CD4-positive, alpha-beta T cell treated with Interleukin-6 for 4 hours (primary cell): Measurements from ENCODE around the gene LRRC52.
"Not testable (repeated sequence)": the region's sequence is repeated elsewhere in the genome, so short reads cannot be mapped to it uniquely, and the experiment has no call there.

Experiments used
- DNase-seq: peaks from one replicate; pipeline ENCODE4 v3.0.0-alpha.2; 2020; ENCODE audit warnings: mixed read lengths

Gene LRRC52

DNA sequence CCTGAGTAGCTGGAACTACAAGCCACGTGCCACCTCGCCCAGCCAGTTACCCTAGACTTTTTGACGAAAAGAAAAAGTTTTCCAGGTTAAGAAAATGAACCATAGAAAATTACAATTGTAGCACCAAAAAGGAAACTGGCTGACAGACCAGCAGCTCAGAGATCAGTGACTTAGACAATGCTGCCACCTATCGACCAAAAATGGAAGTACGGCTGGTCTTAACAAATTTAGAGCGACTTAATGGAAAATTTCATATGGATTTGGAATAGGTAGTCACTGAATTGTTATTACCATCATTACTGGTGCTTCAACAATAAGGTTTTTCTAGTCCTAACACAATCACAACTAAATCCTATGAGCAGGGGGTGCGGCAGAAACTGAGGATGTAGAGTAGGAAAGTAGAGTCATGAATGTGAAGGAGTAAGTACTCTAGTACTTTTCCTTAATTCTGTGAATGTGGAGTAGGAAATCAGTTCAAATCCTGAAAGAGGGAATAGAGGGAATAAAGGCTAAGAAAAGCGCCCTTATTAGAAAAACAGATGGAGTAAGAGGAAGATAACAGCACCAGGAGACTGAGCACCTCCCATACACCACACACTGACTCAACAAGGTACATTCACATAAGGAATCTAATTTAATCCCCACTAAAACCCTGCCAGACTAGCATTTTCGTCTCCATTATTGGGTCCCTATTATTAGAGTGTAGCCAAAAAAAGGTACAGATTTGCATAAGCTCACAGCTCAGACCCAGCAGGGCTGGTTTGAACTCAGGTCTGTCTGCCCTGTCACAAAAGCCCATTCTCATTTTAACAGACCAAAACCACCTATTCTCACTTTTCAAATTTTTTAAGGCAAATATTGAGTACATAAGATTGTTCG, 49.4 kb downstream of the LRRC52 start:
- DNase-seq = peak; percentile 80

- DNase-seq = no peak
Measured at GRCh38 chr1:165595246-165595938, 51.6 kb downstream of the LRRC52 start.

DNA sequence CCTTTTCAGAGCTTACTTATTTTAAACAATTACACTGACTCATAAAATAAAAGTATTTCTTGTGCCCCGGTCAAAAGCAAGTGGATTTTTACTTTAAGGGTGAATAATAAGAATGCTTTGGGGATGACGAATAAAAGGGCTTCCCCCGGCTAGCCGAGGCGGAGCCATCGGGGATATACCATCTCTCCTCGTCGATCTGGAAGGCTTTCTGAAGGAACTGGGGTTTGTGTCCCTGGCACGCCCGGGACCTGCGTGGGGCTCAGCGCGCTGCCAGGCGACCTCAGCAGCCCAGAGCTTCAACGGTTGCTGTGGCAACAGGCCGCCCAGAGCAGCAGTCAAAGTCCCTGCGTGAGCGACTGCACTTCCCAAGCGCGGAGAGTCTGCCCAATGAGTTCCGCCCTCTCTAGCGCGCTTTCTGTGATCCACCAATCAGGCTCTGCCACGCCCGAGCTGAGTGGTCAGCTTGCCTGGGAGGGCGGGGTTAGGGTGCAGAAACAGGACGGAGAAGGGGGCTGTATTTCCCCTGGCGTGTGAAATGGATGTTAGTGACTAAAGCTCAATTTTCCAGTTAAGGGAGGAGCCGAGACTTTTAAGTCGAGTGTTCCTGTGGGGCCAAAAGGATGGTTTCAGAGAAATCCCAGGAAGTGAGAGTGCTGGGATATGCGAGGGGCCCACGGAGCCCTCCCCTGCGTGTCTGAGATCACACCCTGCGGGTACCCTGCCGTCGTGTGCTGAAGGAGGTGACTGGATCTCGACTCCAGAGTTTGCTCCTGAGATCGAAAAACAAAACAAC, 54.3 kb downstream of the LRRC52 start:
- DNase-seq = peak; percentile 92

GRCh38 chr1:165598676-165599059, 54.9 kb downstream of the LRRC52 start:
- DNase-seq = no peak

DNA sequence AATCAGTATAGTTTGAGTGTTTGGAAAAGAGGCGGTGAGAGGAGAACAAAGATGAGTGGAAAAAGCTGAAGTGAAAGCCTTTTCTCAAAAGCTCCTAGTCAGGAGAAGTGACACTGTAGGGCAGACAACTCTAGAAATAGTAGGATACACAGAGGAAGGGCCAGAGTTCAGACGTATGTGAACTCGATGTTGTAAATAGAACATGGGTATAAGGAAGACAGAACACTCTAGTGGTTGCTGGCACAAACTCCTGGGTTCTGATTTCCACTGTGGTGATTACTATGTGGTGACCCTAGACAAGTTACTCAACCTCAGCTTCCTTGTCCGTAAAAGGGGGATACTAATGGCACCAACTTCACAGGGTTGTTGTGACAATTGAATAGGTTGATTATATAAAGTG, 57.0 kb downstream of the LRRC52 start:
- DNase-seq = no peak

- DNase-seq = no peak
Measured at GRCh38 chr1:165603810-165604209, 60.0 kb downstream of the LRRC52 start.

- no peak for DNase-seq
Measured at GRCh38 chr1:165605246-165605645, 61.4 kb downstream of the LRRC52 start.

GRCh38 chr1:165606676-165607075, 62.9 kb downstream of the LRRC52 start:
- DNase-seq = not testable (repeated sequence)

GRCh38 chr1:165610866-165611265, 67.1 kb downstream of the LRRC52 start:
- DNase-seq = no peak

- no peak for DNase-seq
Measured at GRCh38 chr1:165612062-165612461, 68.3 kb downstream of the LRRC52 start.
